K562 (cell line): ENCODE results near the gene TBRG4. TPM values are rescaled to one million over a fixed set of nuclear protein-coding genes. Genes with fewer than 3 reads are reported as not detected.

ENCODE experiments used
- ATAC-seq: fragments of 200-7000 bp; cut with Tn5 transposase; 3 replicates; pipeline ENCODE4 v1.9.1; 2020; ENCODE audit warnings: moderate library complexity
- BruUV-seq: library from RNA; stranded (reverse); fragments of 400-500 nt; replicated peaks from 2 replicates; lab custom pipeline; 2021; lab: Mats Ljungman, UMichigan
- CTCF ChIA-PET: fragments of 300-600 bp; formaldehyde crosslinking; extraction: SDS; loops from one replicate; lab custom pipeline; 2021; ENCODE audit warnings: low intra/inter-chr PET ratio; lab: Yijun Ruan, JAX
- POLR2A ChIA-PET: fragments of 300-600, 350-650 bp; sonication (Branson Sonifier 250); formaldehyde crosslinking; extraction: SDS; loops from one replicate; lab custom pipeline; 2021; ENCODE audit warnings: antibody characterized with exemption, inconsistent platforms; lab: Yijun Ruan, JAX
- DNase-seq, 4 experiments: peaks; one replicate each; pipeline versions ENCODE4 v3.0.0 to v3.0.0-alpha.2; 2011 to 2018; ENCODE audit warnings: low spot score in 3 of 4, mixed read lengths in 3 of 4; ENCODE audit errors: extremely low read depth in 1 of 4
- FAIRE-seq: peaks from 2 replicates; lab custom pipeline; 2011; peaks lifted over from hg19 to GRCh38; lab: Jason Lieb, UNC
- H2AFZ ChIP-seq: 2 replicates; pipeline ENCODE4 v1.6.0; 2011; ENCODE audit warnings: low read depth, low read length, control low read depth, inconsistent platforms
- H3K27ac ChIP-seq: fragments of 200-600 bp; 3 replicates; pipeline ENCODE4 v1.8.0; 2011; ENCODE audit warnings: low read depth, mild to moderate bottlenecking, control low read depth, inconsistent platforms, low read length, moderate library complexity, mixed read lengths; ENCODE audit errors: extremely low read depth
- H3K27me3 ChIP-seq, 2 experiments: fragments of 300-600 bp in 1 of 2; 2 replicates in 1 of 2; 3 replicates in 1 of 2; pipeline versions ENCODE4 v1.6.0 to v1.8.0; 2011; ENCODE audit warnings: inconsistent platforms in 2 of 2, low read length in 2 of 2, mild to moderate bottlenecking in 1 of 2, mixed read lengths in 1 of 2, moderate library complexity in 1 of 2; ENCODE audit not compliant: control insufficient read depth in 2 of 2, insufficient read depth in 2 of 2
- H3K36me3 ChIP-seq: fragments of 300-600 bp; 3 replicates; pipeline ENCODE4 v1.8.0; 2011; ENCODE audit warnings: mild to moderate bottlenecking, low read length, inconsistent platforms; ENCODE audit not compliant: control insufficient read depth, insufficient read depth
- H3K4me1 ChIP-seq, 2 experiments: fragments of 200-600 bp in 1 of 2; replicated peaks in 1 of 2; 2 replicates in 1 of 2; 3 replicates in 1 of 2; pipeline versions ENCODE4 v1.5.1 to v1.8.0; 2011; ENCODE audit warnings: inconsistent platforms in 2 of 2, low read length in 2 of 2, mild to moderate bottlenecking in 1 of 2, mixed read lengths in 1 of 2, moderate library complexity in 1 of 2; ENCODE audit not compliant: control insufficient read depth in 2 of 2, insufficient read depth in 2 of 2
- H3K4me2 ChIP-seq: 2 replicates; pipeline ENCODE4 v1.6.1; 2011; ENCODE audit warnings: low read length, control low read depth, inconsistent platforms, mixed read lengths; ENCODE audit not compliant: insufficient read depth
- H3K4me3 ChIP-seq: fragments of 200-600 bp; sonication (generic), shearing (Covaris generic); 2 replicates; pipeline ENCODE4 v1.5.1; 2016; ENCODE audit warnings: control low read depth, inconsistent platforms
- H3K79me2 ChIP-seq: fragments of 200-600 bp; 3 replicates; pipeline ENCODE4 v1.8.0; 2011; ENCODE audit warnings: low read length, inconsistent platforms; ENCODE audit not compliant: control insufficient read depth, insufficient read depth
- H3K9ac ChIP-seq, 2 experiments: 2 replicates each; pipeline versions ENCODE4 v1.6.0 to v1.6.1; 2011; ENCODE audit warnings: low read depth in 2 of 2, low read length in 2 of 2, control low read depth in 1 of 2, inconsistent platforms in 1 of 2, mild to moderate bottlenecking in 1 of 2, mixed read lengths in 1 of 2; ENCODE audit not compliant: insufficient read depth in 1 of 2
- H3K9me1 ChIP-seq: one replicate; pipeline ENCODE4 v1.6.0; 2011; ENCODE audit warnings: inconsistent platforms, mild to moderate bottlenecking, low read length, moderate library complexity; ENCODE audit not compliant: control insufficient read depth, insufficient read depth
- H3K9me3 ChIP-seq: replicated peaks from 2 replicates; pipeline ENCODE4 v1.5.1; 2011; ENCODE audit warnings: low read depth, low read length, inconsistent platforms; ENCODE audit not compliant: control insufficient read depth, insufficient read depth
- H4K20me1 ChIP-seq: replicated peaks from 2 replicates; pipeline ENCODE4 v1.6.1; 2011; ENCODE audit warnings: low read length, inconsistent platforms, mixed read lengths; ENCODE audit not compliant: control insufficient read depth, insufficient read depth
- CC2D1A ChIP-seq: fragments of 450-650 bp; IDR thresholded peaks from 2 replicates; pipeline ENCODE4 v1.6.1; 2017; ENCODE audit warnings: mild to moderate bottlenecking
- HMG20A ChIP-seq: fragments of 450-650 bp; formaldehyde crosslinking; conservative IDR thresholded peaks from 2 replicates; pipeline ENCODE4 v1.4.0; 2020; ENCODE audit warnings: mild to moderate bottlenecking, mixed read lengths
- MAX ChIP-seq: sonication (generic); formaldehyde crosslinking; IDR thresholded peaks from 2 replicates; pipeline ENCODE4 v1.9.0; 2022; ENCODE audit warnings: mild to moderate bottlenecking, missing genetic modification reagents
- SP1 ChIP-seq: sonication (generic); formaldehyde crosslinking; IDR thresholded peaks from 2 replicates; pipeline ENCODE4 v1.8.1; 2022; ENCODE audit warnings: mild to moderate bottlenecking, missing genetic modification reagents
- VEZF1 ChIP-seq: fragments of 200-800 bp; sonication (Bioruptor generic); IDR thresholded peaks from 2 replicates; pipeline ENCODE4 v1.6.1; 2017; ENCODE audit warnings: missing genetic modification characterization, missing compliant biosample characterization
- ZNF639 ChIP-seq, 2 experiments: fragments of 200-800 bp in 1 of 2; sonication (Bioruptor generic) in 1 of 2; sonication (generic) in 1 of 2; formaldehyde crosslinking in 1 of 2; IDR thresholded peaks in 1 of 2; conservative IDR thresholded peaks in 1 of 2; 2 replicates each; pipeline versions ENCODE4 v1.5.0 to v1.6.1; 2016 to 2020; ENCODE audit warnings: missing compliant biosample characterization in 1 of 2, missing genetic modification characterization in 1 of 2, missing genetic modification reagents in 1 of 2
- ZNF780A ChIP-seq: fragments of 250-450 bp; sonication (Bioruptor Pico); IDR thresholded peaks from 2 replicates; pipeline ENCODE4 v1.5.0; 2021; ENCODE audit warnings: mild to moderate bottlenecking
- WGBS: fragments of 100-300 bp; shearing (Covaris generic); methylation state at CpG from one replicate; pipeline ENCODE4 v1.1.6; 2016; ENCODE audit warnings: low coverage, mixed read lengths; ENCODE audit not compliant: insufficient coverage; ENCODE audit errors: missing lambda C conversion rate; 5-methylcytosine and 5-hydroxymethylcytosine counted together
- in situ Hi-C: fragments of 300-500 bp; cut with MboI; formaldehyde crosslinking; loops from 4 replicates; pipeline ENCODE4 v1.15.0; 2018; ENCODE audit warnings: inconsistent platforms, mixed read lengths
- intact Hi-C: fragments of 100-400 bp; cut with micrococcal nuclease; formaldehyde crosslinking; loops from 2 replicates; pipeline ENCODE4 v1.14.2; 2022
- polyA plus RNA-seq, 8 experiments: library from polyadenylated mRNA; depleted of rRNA in 4 of 8; stranded (reverse) in 5 of 8; unstranded in 3 of 8; fragments of >200 nt; fragmentation: Nextera tagmentation in 2 of 8; fragmentation: Illumina TruSeq in 1 of 8; extraction: Ambion mirVana in 2 of 8; extraction: Trizol in 1 of 8; gene quantifications; 2 replicates each; pipeline versions ENCODE4 v1.2.1 to v1.2.3, GENCODE V29; 2011 to 2014; ENCODE audit warnings: inconsistent platforms in 1 of 8, missing spikeins in 1 of 8
- total RNA-seq, 7 experiments: library from RNA; depleted of rRNA in 6 of 7; stranded (reverse); fragments of >200 nt in 6 of 7; fragmentation: Illumina TruSeq in 2 of 7; extraction: Trizol in 2 of 7; gene quantifications; 2 replicates each; pipeline versions ENCODE4 v1.2.1 to v1.2.3, GENCODE V29; 2011 to 2021; ENCODE audit warnings: low replicate concordance in 1 of 7
- TF ChIP-seq, protein P1 (sequence below): IDR thresholded peaks from 2 replicates; pipeline ENCODE4 v1.6.1; 2014; ENCODE audit warnings: antibody characterized with exemption
- TF ChIP-seq, protein P2 (sequence below), 2 experiments: IDR thresholded peaks in 1 of 2; conservative IDR thresholded peaks in 1 of 2; 2 replicates each; pipeline ENCODE4 v1.6.1; 2016; ENCODE audit warnings: low read depth in 2 of 2, mild to moderate bottlenecking in 1 of 2, missing compliant biosample characterization in 1 of 2, missing genetic modification characterization in 1 of 2, moderate library complexity in 1 of 2

TBRG4 gene
- total and polyA plus RNA-seq, 9 of the 15 experiments (the other 6 are each of a cell fraction or from before 2014, with no cell fraction given), result 11.2 to 322 (median 216) TPM

- TF ChIP-seq ZNF639 (CRISPR knock-in tag; conservative IDR thresholded peaks at IDR 0.05 in 1 of 2, IDR thresholded peaks at IDR 0.05 in 1 of 2) (no peak), ZNF780A (CRISPR knock-in tag) (no peak), HMG20A (CRISPR knock-in tag) (no peak)
Observed at GRCh38 chr7:45122975-45123860, 11.7 kb upstream of the TBRG4 start (continued).

- WGBS, result 45% methylated on average over 3 of the region's 3 CpGs
- Histone ChIP-seq H3K36me3 (no peaks in the 10 kb centered on the region), H3K4me2 (no peak overlapping the region), H3K4me3 (no peak overlapping the region), H4K20me1 (no peaks in the 10 kb centered on the region), H3K9me1 (no peaks in the 10 kb centered on the region), H3K9me3 (no peaks in the 10 kb centered on the region), H3K27me3 (no peaks in the 10 kb centered on the region), H3K27ac (no peak overlapping the region), H3K9ac (peak overlapping the region in 1 of 2 experiments; percentile 15; a peak in 1 of 4 replicates), H2AFZ (no peak overlapping the region), H3K4me1 (peaks cover 0 to 17% of the 10 kb centered on the region in 2 experiments; a peak in 4 of 5 replicates), H3K79me2 (no peaks in the 10 kb centered on the region)
- no TSS peak for BruUV-seq
- in situ Hi-C loops, result no loop called here
- ChIA-PET POLR2A (interaction anchor here (0.6 to 1.6 kb wide), 2 partner anchors 108 to 271 kb away, joined by 3 to 4 read pairs; partner anchors contain the start of gene H2AZ2), CTCF (no interaction called here)
- no peak for FAIRE-seq
- no peak for ATAC-seq
- intact Hi-C loops, result no loop called here
- DNase-seq, result no peak
- TF ChIP-seq SP1 (no peak), VEZF1 (CRISPR knock-in tag) (no peak), CC2D1A (no peak), MAX (CRISPR knock-in tag) (no peak)
- TF ChIP-seq, protein P1, sequence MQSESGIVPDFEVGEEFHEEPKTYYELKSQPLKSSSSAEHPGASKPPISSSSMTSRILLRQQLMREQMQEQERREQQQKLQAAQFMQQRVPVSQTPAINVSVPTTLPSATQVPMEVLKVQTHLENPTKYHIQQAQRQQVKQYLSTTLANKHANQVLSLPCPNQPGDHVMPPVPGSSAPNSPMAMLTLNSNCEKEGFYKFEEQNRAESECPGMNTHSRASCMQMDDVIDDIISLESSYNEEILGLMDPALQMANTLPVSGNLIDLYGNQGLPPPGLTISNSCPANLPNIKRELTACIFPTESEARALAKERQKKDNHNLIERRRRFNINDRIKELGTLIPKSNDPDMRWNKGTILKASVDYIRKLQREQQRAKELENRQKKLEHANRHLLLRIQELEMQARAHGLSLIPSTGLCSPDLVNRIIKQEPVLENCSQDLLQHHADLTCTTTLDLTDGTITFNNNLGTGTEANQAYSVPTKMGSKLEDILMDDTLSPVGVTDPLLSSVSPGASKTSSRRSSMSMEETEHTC, result no peak
- TF ChIP-seq, protein P2, sequence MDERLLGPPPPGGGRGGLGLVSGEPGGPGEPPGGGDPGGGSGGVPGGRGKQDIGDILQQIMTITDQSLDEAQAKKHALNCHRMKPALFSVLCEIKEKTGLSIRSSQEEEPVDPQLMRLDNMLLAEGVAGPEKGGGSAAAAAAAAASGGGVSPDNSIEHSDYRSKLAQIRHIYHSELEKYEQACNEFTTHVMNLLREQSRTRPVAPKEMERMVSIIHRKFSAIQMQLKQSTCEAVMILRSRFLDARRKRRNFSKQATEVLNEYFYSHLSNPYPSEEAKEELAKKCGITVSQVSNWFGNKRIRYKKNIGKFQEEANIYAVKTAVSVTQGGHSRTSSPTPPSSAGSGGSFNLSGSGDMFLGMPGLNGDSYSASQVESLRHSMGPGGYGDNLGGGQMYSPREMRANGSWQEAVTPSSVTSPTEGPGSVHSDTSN (CRISPR knock-in tag; IDR thresholded peaks at IDR 0.05; ENCODE audit: low read depth), result no peak
- TF ChIP-seq, protein P2 (tag; conservative IDR thresholded peaks at IDR 0.05; ENCODE audit: low read depth), result peak; percentile 76
Observed at GRCh38 chr7:45119550-45119949, 8.1 kb upstream of the TBRG4 start.
